LNCaP clone FGC (cell line): ENCODE measurements around the gene ABCA6.
"Not testable (repeated sequence)": the region's sequence is repeated elsewhere in the genome, so short reads cannot be mapped to it uniquely, and the experiment has no call there.

Experiments
- DNase-seq: peaks from one replicate; pipeline ENCODE4 v3.0.0-alpha.2; 2011; ENCODE audit warnings: low read depth
- H3K4me3 ChIP-seq: 2 replicates; pipeline ENCODE4 v1.5.1; 2011; ENCODE audit warnings: mild to moderate bottlenecking, low read depth, low read length, control low read depth
- TF ChIP-seq, protein P1 (sequence below): IDR thresholded peaks from 2 replicates; pipeline ENCODE4 v1.5.1; 2012; ENCODE audit warnings: mild to moderate bottlenecking; ENCODE audit not compliant: control insufficient read depth, insufficient read depth; ENCODE audit errors: extremely low read depth

The ABCA6 gene

DNA sequence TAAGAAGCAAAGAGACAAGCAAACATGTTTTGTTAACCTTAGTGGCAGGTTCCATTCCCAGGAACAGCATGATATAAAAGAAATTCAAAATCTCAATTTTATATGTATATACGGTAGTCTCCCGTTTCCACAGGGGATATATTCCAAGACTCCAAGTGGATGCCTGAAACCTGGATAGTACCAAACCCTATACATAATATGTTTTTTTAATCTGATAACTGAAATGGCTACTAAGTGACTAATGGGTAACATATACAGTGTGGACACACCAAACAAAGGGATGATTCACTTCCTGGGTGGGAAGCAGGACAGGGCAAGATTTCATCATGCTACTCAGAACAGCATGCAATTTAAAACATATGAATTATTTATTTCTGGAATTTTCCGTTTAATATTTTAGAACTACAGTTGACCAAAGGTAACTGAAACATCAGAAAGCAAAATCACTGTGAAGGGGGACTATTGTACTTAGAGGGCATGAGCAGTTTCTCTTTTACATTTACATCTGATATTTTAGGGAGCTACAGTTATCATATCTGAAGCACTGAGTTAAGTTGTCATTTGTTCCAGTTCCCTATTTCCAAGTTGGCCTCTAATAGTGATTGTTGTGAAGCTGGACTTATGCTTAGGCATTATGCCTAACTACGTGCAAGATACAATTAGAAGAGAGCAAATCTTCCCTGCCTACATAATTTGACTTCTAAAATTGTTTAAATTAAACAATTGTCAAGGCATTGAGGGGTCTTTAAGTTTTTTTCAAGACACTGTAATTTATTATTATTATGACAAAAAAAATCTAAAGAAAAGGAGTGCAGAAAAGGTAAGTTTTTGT, 34.1 kb upstream of the ABCA6 start:
- TF ChIP-seq, protein P1, sequence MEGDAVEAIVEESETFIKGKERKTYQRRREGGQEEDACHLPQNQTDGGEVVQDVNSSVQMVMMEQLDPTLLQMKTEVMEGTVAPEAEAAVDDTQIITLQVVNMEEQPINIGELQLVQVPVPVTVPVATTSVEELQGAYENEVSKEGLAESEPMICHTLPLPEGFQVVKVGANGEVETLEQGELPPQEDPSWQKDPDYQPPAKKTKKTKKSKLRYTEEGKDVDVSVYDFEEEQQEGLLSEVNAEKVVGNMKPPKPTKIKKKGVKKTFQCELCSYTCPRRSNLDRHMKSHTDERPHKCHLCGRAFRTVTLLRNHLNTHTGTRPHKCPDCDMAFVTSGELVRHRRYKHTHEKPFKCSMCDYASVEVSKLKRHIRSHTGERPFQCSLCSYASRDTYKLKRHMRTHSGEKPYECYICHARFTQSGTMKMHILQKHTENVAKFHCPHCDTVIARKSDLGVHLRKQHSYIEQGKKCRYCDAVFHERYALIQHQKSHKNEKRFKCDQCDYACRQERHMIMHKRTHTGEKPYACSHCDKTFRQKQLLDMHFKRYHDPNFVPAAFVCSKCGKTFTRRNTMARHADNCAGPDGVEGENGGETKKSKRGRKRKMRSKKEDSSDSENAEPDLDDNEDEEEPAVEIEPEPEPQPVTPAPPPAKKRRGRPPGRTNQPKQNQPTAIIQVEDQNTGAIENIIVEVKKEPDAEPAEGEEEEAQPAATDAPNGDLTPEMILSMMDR: no peak
- no peak overlapping the region for H3K4me3 ChIP-seq
- no peak for DNase-seq

GRCh38 chr17:69175262-69175624, 33.5 kb upstream of the ABCA6 start:
- DNase-seq: no peak
- H3K4me3 ChIP-seq: no peak overlapping the region
- TF ChIP-seq, protein P1: no peak

GRCh38 chr17:69173118-69173517, 31.4 kb upstream of the ABCA6 start:
- TF ChIP-seq, protein P1: no peak
- H3K4me3 ChIP-seq: no peak overlapping the region
- DNase-seq: no peak

GRCh38 chr17:69170377-69170776, 28.7 kb upstream of the ABCA6 start:
- H3K4me3 ChIP-seq: no peak overlapping the region
- no peak for DNase-seq
- TF ChIP-seq, protein P1: no peak

- not testable (repeated sequence) for DNase-seq, H3K4me3 ChIP-seq
Observed at GRCh38 chr17:69168642-69169041, 26.9 kb upstream of the ABCA6 start.

DNA sequence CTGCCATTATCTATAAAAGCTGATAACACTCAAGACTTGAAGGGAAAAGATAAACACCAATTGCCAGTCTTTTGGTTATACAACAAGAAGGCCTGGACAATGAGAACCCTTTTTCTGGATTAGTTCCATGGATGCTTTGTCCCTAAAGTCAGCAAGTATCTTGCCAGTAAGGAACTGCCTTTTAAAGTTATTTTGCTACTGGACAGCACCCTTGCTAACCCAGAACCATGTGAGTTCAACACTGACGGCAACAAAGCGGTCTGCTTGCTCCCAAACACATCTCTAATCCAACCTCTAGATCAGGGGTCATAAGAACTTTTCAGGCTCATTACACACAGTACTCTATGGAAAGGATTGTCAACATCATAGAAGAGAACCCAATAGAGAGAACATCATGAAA, 25.3 kb upstream of the ABCA6 start:
- TF ChIP-seq, protein P1: no peak
- H3K4me3 ChIP-seq: no peak overlapping the region

DNA sequence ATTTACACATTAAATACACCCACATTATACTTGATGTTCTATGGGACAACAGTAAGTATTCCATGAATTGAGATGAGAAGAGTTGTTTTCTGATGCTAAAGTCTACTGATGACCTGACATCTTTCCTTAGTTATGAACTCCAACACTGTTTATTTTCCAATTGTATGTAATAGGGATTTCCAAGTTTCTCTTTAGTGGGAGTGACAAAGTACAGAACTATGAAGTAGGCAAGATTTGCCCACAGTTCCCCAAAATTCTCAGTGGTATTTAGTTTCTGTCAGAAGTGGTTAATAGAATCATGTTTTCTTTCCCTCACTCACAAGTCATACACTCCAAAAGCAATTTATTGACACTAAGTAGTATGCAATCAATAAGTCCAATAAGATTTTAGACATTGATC, 22.5 kb upstream of the ABCA6 start:
- no peak overlapping the region for H3K4me3 ChIP-seq
- DNase-seq: no peak
- TF ChIP-seq, protein P1: no peak

More for the DNA sequence above, 25.3 kb upstream of the ABCA6 start:
- DNase-seq: no peak
